C4-2B (cell line): ENCODE data around the gene FA2H.

Experiments
- CTCF ChIP-seq: fragments of 450-650 bp; conservative IDR thresholded peaks from 2 replicates; pipeline ENCODE4 v1.5.1; 2017; ENCODE audit warnings: mild to moderate bottlenecking
- ZFX ChIP-seq: fragments of 450-650 bp; IDR thresholded peaks from 2 replicates; pipeline ENCODE4 v1.6.1; 2017

DNA sequence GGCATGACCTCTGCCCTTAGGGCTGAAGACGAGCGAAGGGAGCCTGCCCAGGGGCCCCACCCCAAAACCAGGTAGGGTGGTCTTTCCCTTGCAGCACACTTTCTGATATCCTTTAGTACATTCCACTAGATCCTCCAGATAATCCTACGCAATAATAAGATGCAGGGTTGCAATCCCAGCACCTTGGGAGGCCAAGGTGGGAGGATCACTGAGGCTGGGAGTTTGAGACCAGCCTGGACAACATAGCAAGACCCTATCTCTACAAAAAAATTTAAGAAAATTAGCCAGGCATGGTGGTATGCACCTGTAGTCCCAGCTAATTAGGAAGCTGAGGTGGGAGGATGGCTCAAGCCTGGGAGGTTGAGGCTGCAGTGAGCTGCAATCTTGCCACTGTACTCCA is 39.1 kb downstream of the FA2H start:
- TF ChIP-seq CTCF: no peak
- TF ChIP-seq ZFX: no peak
